Vagina (tissue), 2 donors: Measurements from ENCODE around the gene SPRED3. TPM values are rescaled to one million over a fixed set of nuclear protein-coding genes. Genes with fewer than 3 reads are reported as not detected.

Experiments used
- DNase-seq, 2 donors: peaks; one replicate each; pipeline ENCODE4 v3.0.0-alpha.2; 2017; ENCODE audit errors: extremely low spot score in 2 of 2
- H3K27ac ChIP-seq: fragments of 200-600 bp; sonication (generic); one replicate; pipeline ENCODE4 v1.5.1; 2019
- H3K27me3 ChIP-seq: fragments of 200-600 bp; sonication (generic); one replicate; pipeline ENCODE4 v1.5.1; 2019
- H3K36me3 ChIP-seq, 2 donors: fragments of 200-600 bp; sonication (generic); one replicate each; pipeline ENCODE4 v1.5.1; 2017 to 2019
- H3K4me1 ChIP-seq: fragments of 200-600 bp; sonication (generic); one replicate; pipeline ENCODE4 v1.5.1; 2019
- H3K4me3 ChIP-seq, 2 donors: fragments of 200-600 bp; sonication (generic); 1 replicate in 1 of 2; 2 replicates in 1 of 2; pipeline ENCODE4 v1.5.1; 2016 to 2019
- H3K9me3 ChIP-seq: fragments of 200-600 bp; sonication (generic); one replicate; pipeline ENCODE4 v1.5.1; 2019
- CTCF ChIP-seq, 3 experiments: fragments of 450-650 bp in 2 of 3; fragments of 200-600 bp in 1 of 3; sonication (generic) in 1 of 3; IDR thresholded peaks; one replicate each; pipeline ENCODE4 v1.5.1; 2017 to 2019; ENCODE audit warnings: antibody characterized with exemption in 3 of 3, mild to moderate bottlenecking in 2 of 3, moderate library complexity in 2 of 3
- POLR2A ChIP-seq, 2 donors: fragments of 450-650 bp; IDR thresholded peaks; one replicate each; pipeline ENCODE4 v1.6.1; 2017; ENCODE audit warnings: antibody characterized with exemption in 2 of 2, mild to moderate bottlenecking in 2 of 2, moderate library complexity in 2 of 2
- POLR2AphosphoS5 ChIP-seq, 2 donors: sonication (generic); formaldehyde crosslinking; IDR thresholded peaks; one replicate each; pipeline ENCODE4 v1.9.0; 2017; ENCODE audit warnings: antibody characterized with exemption in 2 of 2, mild to moderate bottlenecking in 2 of 2, low read depth in 1 of 2; ENCODE audit not compliant: insufficient read depth in 1 of 2
- intact Hi-C: fragments of 100-400 bp; cut with DNase I; formaldehyde crosslinking; loops from one replicate; pipeline ENCODE4 v1.15.1; 2023
- total RNA-seq: library from RNA; depleted of rRNA; stranded (reverse); fragments of >200 nt; gene quantifications from one replicate; pipeline ENCODE4 v1.2.3, GENCODE V29; 2016

Gene SPRED3
- total RNA-seq, 1 donor from 2014 or later = 0.49 TPM

DNA sequence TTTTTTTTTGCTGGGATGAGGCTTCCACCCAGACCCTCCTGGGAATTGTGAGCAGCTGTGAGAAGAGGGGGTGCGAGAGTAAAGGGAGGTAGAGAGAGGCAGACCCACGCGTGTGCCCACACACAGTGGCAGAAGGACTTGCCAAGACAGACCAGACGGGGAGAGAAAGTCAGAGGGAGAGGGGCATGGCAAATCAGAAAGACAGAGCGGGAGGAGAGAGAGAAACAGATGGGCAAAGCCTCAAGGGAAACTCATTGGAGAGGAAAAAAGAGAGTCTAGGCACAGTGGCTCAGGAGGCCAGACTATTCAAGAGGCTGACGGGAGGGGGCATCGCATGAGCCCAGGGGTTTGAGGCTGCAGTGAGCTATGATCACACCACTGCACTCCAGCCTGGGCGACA is 35.9 kb upstream of the SPRED3 start:
- no peaks in the 10 kb centered on the region for H3K27me3 ChIP-seq
- H3K4me1 ChIP-seq = no peaks in the 10 kb centered on the region
- intact Hi-C loops = no loop called here

GRCh38 chr19:38355728-38356725 is 32.5 kb upstream of the SPRED3 start:
- TF ChIP-seq POLR2AphosphoS5 (IDR thresholded peaks at IDR 0.05; ENCODE audit: insufficient read depth in 1 of 2, low read depth in 1 of 2) = no peak
- no peak for TF ChIP-seq POLR2A (IDR thresholded peaks at IDR 0.05)
- no peak for TF ChIP-seq CTCF (IDR thresholded peaks at IDR 0.05)
- Histone ChIP-seq H3K4me1 (no peaks in the 10 kb centered on the region), H3K27me3 (no peaks in the 10 kb centered on the region)

More for the DNA sequence above, 35.9 kb upstream of the SPRED3 start:
- no peaks in the 10 kb centered on the region for H3K9me3 ChIP-seq
- H3K27ac ChIP-seq = no peak overlapping the region
- H3K4me3 ChIP-seq = no peak overlapping the region
- TF ChIP-seq CTCF (IDR thresholded peaks at IDR 0.05) = no peak
- TF ChIP-seq POLR2AphosphoS5 (IDR thresholded peaks at IDR 0.05; ENCODE audit: insufficient read depth in 1 of 2, low read depth in 1 of 2) = no peak
- TF ChIP-seq POLR2A (IDR thresholded peaks at IDR 0.05) = no peak
- no peaks in the 10 kb centered on the region for H3K36me3 ChIP-seq
- DNase-seq = no peak

DNA sequence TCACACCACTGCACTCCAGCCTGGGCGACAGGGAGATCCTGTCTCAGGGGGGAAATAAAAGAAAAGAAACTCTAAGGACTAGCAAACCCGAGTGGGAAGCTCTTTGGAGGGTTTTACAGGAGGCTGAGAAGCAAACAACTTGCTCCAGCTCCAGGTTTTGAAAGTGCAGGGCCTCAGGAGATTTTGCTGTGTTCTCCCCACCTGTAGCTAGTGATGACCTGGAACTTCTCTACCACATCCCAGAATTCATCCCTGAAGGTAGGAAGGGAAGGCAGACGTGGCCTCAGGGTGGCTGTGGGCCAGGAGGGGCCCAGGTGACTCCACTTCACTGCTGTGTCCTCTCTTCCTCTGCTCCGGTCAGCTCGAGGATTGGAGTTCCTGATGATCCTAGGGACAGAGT is 30.4 kb upstream of the SPRED3 start:
- intact Hi-C loops = no loop called here
- no peak overlapping the region for H3K27ac ChIP-seq
- no peak for TF ChIP-seq CTCF (IDR thresholded peaks at IDR 0.05)
- no peak for TF ChIP-seq POLR2A (IDR thresholded peaks at IDR 0.05)
- no peak for TF ChIP-seq POLR2AphosphoS5 (IDR thresholded peaks at IDR 0.05; ENCODE audit: insufficient read depth in 1 of 2, low read depth in 1 of 2)
- no peaks in the 10 kb centered on the region for H3K9me3 ChIP-seq
- no peaks in the 10 kb centered on the region for H3K36me3 ChIP-seq
- no peaks in the 10 kb centered on the region for H3K27me3 ChIP-seq
- no peak overlapping the region for H3K4me3 ChIP-seq
- peaks cover 17% of the 10 kb centered on the region for H3K4me1 ChIP-seq
- DNase-seq = no peak

More at GRCh38 chr19:38355728-38356725, 32.5 kb upstream of the SPRED3 start:
- DNase-seq = no peak
- intact Hi-C loops = no loop called here
- H3K4me3 ChIP-seq = no peak overlapping the region
- H3K36me3 ChIP-seq = no peaks in the 10 kb centered on the region
- H3K9me3 ChIP-seq = no peaks in the 10 kb centered on the region
- H3K27ac ChIP-seq = no peak overlapping the region

GRCh38 chr19:38359242-38360021 is 29.1 kb upstream of the SPRED3 start:
- no peak overlapping the region for H3K27ac ChIP-seq
- H3K27me3 ChIP-seq = no peaks in the 10 kb centered on the region
- H3K4me1 ChIP-seq = peaks cover 18% of the 10 kb centered on the region
- no peaks in the 10 kb centered on the region for H3K9me3 ChIP-seq
- no peak for DNase-seq
- TF ChIP-seq CTCF (IDR thresholded peaks at IDR 0.05) (no peak), POLR2AphosphoS5 (IDR thresholded peaks at IDR 0.05; ENCODE audit: insufficient read depth in 1 of 2, low read depth in 1 of 2) (no peak), POLR2A (IDR thresholded peaks at IDR 0.05) (no peak)
- no peaks in the 10 kb centered on the region for H3K36me3 ChIP-seq
- intact Hi-C loops = no loop called here
- no peak overlapping the region for H3K4me3 ChIP-seq
